Hematopoietic multipotent progenitor cell treated with erythropoietin and hydrocortisone succinate and interleukin-3 and kit ligand, for 6 days (in vitro differentiated cells): Measurements from ENCODE around the gene STARD8.

ENCODE experiments used
- DNase-seq: peaks from one replicate; pipeline ENCODE4 v3.0.0-alpha.2; 2015

The STARD8 gene

DNA sequence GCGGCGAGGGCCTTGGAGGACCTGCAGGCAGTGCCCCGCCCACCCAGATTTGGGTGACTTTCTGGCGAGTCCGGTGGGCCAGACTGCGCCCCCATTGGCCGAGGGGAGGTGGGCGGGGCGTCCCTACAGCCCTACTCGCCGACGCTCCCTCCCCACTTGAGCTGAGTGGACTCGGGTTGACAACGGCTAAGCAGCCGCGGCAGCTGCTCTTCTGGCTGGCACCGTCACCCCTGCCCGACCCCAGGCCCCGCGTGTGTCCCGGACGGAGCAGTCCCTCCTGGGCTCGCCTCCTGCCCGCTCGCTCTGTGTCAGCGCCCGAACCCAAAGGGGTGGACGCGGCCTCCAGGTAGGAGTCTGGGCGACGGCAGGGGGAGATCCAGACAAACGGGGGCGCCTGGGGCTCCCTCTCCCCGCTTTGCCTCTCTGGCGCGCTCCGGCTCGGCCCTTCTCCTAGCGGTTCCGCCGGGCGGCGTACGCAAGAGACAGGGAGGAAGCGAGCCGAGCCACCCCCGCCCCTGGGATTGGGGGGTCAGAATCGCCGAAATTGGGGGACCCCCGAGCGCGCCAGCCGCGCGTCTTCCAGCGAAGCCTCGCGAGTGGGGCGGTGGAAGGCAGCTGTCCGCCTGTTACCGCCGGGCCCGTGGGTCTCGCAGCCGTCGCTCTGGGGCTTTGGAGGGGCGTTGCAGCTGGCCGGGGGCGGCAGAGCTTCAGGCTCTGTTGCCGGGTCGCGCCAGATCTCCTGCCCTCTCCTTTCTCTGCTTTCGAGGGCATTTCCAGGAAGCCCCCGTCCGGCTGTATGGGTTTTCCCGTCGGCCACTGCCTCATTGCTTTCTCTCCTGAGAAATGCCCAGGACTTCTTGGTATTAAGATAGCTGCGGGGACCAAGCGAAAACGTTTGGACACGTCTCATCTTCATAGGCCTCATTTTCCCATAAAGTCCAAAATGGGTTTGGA is 46.3 kb downstream of the STARD8 start:
- peak; percentile 86 for DNase-seq

DNA sequence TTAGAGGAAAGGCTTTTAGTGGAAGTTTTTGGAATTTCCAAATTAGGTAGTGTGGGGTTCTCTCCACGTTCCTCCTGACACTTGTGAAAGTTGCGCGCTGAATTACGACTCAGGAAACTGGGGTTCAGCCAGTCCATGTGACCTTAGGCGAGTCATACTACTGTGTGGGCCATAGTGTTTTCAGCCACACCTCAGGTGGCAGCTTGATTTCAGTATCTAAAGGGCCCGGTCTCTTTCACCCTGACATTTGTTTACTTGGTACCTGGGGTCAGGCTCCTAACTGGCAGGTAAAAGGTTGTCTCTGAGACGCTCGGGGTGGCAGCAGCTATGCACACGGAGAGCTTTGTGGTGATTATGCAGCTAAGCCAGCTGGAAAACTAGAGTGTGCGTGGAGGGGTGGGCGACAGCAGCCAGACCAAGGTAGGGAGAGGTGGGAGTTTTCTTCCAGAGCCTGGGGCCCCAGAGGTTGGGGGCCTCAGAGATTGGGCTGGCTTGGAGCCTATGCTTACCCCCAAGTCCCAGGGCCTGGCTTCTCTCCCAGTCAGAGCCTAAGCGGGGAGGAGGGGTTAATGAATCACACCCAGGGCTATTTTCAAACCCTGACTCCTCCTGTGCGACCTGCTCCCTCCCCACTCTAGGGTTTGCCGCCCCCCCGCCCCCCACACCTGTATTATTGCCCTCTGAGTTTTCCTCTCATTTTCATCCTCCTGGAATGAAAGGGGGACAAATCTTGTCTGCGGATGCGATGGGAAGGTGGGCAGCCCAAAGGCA is 47.2 kb downstream of the STARD8 start:
- DNase-seq, result peak; percentile 44

DNA sequence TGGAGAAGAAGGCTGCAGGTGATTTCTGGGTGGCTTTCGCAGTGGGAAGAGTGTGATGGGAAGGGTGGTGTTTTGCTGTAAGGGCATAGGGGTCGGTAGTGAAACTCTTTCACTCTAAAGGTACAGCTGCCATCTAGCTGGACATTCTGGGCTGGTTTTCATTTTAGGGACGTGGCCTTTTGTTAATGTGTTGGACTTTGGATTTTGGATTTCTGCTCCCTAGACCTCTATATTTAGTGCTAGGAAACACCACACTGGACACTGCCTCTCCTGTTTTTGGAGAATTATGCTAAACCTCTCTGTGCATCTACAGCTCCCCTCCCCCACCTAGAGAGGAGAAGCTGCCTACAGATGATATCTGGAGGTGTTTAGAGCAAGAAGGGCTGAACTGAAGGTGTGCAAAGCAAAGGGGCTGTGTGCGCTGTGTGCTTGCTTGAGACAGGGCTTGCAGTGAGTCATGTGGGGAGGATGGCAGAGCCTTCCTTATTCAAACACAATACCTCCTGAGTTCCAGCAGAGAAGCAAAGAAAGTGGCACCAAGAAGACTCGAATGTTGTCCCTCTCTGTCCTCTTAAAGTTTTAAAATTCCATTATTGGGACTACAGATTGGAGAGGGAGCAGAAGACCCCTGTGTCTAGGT is 47.9 kb downstream of the STARD8 start:
- DNase-seq, result peak; percentile 25

DNA sequence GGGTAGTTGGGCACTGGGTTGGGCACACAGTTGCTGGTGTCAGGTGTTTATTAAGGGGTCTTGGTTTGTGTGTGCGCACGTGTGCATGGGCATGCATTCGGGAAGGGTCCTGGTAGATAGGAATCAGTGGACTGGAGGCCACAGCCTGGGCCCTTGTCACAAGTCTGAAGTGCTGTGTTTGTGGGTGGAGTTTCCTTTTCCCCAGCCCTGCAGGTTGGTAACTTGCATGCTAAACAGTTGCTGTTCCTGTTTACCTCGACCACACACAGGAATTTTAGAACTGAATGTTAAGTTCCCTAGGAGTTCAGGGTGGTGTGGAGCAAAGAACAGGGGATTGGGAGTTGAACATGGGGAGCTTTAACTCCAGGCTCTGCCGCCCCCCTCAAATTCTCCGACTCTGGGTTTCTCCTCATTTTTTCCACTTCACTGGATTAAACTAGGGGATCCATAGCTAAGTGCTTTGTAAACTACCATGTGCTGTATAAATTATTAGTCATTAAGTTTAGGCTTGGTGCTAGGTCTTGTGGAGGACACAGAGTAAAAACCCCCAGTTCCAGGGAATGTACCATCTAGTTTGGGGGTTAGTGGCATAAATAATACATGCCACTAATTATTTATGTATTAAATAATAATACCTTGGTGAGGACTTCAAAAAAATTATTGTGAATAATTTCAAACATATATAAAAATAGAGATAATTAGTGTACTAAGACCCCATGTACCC is 49.0 kb downstream of the STARD8 start:
- peak; percentile 44 for DNase-seq

DNA sequence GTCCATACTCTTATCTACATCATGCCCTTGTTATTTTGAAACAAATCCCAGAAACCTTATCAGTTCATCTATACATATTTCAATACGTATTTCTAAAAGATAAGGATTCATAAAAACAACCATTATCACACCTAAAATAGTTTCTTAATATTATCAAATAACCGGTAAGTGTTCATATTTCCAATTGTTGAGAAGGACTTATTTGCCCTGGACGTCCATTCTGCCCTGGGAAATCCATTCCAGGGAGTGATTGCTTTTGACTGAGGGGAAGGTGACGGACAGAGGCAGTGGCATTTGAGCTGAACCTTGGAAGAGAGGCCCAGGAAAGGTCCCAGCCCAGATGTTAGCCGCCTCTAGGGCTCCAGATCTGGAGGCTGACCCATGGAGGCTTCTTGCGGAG is 49.6 kb downstream of the STARD8 start:
- no peak for DNase-seq

DNA sequence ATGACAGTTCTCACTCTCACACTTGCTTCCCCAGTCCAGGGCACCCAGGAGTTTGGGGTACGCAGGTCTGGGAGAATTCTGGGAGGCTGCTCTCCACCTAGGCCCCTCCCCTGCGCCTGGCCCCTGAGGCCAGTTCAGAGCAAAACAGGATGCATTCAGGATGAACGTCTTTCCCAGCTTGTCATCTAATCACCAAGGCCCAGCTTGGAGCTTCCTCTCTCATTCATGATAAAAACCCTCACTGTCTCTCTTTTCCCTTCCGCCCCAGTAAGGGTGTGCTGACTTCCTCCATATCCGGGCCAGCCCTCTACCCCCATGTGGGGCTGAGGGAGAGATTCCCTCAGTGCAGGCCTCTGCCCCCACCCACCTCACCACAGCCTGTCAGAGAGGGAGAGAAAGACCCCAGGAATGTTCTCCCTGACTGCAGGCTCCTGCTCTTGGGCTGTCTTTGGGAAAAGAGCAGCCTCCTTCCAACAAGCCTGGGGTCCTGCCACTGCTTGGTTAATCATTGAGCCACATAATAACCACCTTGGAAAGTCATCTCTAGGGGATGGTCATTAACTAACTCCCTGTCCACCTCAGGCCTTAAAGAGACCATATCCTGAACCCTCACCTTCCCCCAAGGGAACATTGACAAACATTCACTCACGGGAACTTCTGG is 50.1 kb downstream of the STARD8 start:
- DNase-seq, result peak; percentile 71

DNA sequence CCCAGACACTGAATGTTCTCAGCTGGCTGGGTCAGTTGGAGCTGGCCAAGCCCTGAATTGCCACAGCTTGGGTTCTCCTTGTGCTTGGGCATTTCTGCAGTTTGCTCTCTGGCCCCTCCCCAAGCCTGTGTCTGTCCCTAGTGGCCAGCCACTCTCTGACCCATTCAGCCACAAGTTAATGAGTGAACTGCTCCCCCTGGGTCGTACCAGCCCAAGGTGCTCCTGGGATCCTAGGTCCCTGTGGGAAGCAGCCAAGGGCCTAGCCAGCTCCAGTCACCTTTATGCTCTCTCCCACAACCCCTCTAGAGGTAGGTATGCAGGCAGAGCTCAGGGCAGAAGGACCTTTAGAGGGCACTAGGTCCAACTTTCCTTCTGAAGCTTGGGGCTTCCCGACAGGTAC is 51.5 kb downstream of the STARD8 start:
- DNase-seq, result no peak

DNA sequence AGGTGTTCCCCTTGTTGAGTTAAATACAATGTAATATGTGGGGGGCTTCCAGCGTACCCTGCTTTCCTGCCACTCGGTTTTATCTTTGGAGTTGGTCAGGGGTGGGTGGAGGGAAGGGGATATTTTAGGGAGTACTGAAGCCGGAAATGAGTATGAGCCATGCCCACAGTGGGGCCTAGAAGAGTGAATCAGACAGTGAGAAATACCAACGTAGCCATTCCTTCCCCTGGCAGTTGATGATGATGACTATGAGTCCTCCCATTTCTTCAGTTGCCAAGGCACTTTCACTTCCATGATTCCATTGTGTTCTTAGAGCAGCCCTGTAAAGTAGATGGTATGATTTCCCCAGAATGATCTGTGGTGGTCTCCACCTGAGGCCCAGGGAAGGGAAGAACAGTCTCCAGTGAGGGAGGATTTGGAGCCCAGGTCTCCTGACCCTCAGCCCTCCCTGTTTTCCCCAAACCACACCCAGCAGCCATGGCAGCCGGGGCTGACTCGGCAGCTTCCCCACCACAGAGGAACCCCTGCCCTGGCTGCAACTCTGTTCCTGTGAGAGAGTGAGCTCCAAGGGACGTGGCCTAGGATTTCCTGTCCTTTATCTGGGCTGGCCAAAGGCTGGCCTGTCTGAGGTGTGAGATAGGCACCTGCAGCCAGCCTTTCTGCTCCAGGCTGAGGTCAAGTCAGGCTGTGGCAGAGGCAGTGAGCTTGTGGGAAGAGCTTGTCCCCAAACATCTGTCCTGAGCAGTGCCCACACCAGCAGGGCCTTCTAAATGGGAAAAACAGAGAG is 52.7 kb downstream of the STARD8 start:
- peak; percentile 65 for DNase-seq

DNA sequence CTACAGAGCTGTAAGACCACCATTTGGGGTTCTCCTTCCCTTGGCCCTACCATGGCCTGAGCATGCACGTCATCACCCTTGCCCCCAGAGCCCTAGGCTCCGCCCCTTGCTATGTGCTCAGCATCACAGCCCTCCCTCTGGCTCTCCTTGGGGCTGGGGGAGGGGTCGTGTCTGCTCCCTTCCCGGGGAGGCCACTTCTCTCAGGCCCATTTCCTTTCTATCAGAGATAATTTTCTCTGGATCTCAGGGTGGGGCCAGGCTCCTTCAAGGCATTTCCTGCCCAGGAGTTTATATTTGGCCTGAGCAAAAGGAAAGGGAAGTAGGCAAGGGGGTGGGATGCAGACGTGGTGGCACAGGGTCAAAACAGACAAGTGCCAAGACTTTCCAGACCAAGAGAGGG is 55.9 kb downstream of the STARD8 start:
- DNase-seq, result no peak

DNA sequence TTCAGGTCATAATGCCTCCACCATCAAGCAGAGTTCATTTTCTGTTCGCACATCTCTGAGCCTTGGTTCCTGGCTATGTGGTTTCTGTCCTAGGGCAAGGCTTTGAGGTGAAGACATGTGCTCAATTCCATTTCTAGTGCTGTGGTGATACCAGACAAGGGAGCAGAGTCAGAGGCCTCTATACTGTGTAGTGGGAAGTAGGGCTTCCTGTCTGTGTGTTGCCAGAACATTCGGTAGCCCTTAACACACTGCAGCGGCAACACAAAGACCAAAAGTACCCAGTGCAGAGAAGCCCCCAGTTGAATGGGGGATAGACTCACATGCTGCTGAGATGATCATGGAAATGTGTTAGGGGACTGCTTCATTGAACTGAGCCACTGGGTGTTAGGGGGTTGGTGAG is 56.4 kb downstream of the STARD8 start:
- no peak for DNase-seq

DNA sequence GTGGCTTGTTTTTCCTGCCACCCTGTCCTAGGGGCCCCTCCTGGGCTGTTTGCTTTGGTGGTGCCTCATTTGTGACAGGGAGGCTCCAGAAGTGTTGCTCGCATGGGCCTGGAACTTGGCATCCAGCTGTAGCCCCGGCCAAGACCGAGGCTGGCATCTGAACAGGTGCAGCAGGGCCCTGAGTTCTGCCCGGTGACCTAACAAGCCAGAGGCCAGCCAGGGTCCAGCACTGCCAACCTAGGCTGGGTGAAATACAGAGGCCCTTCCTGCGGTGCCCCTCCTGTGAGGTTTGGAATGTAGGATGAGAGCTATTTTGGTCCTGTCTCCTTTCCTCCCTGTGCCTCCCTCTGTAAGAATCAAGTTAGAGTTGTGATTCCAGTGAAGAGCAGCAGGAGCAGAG is 58.5 kb downstream of the STARD8 start:
- no peak for DNase-seq

DNA sequence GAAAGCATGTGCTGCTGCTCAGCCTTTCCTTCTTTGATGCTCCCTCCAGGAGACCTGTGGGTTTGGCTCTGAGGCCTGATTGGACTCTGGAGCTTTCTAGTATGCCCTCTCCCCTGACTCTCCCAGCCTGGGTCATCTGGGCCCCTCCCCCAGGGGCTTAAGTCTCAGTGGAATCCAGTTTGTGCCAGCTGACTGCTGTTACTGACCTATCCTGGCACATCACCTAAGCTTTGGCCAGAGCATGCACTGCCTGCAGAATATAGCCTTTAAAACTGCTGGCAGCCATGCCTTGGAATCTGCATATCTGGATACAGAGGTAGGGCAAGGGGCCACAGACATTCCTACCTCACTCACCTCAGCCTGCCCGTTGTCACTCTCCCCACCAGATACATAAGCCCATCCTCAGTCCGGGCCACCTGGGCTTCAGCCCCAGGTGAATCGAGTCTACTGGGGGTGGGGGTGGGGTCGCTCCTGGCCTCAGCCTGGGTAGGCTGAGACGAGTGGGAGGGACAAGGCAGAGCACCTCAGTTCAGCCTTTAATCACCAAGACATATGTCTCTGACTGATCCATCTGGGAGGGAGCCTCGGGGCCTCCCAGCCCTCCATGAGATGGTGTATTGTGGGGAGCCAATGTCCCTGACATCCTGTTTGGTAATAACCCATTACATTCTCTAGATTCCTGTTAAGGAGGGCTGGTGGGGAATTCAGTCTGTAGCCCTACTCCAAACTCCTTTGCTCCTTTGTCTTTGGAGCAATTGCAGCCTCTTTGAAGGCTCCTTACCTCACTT is 61.2 kb downstream of the STARD8 start:
- DNase-seq, result no peak

DNA sequence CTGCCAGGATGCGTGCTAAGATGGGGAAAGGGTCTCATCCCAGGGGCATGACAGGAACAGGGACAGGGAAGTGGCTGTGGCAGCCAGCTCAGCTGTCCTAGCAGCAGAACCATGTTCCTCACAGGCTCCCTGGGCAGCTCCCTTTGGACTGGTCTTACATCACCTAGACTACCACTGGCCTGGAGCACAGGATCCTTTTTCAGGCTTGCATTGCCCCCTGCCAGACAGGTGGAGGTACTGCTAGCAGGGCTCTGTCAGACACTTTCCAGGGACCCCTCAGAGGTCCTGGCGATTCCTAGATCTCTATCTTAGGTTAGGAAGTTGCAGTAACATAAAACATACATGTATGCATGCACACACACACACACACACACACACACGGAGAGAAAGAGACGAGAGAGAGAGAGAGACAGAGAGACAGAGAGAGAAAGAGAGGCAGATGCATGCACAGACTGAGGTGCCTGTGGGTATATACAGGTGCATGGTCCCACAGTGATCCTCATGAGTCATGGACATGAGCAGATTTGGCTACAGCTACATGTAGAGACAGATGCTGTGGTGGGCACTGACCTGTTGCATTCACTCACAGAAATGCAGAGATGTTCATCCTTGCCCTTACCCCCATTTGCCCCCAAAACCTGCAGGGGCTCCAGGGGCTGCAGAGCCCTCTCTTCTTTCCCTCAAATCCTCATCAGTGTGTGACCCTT is 63.6 kb downstream of the STARD8 start:
- no peak for DNase-seq

DNA sequence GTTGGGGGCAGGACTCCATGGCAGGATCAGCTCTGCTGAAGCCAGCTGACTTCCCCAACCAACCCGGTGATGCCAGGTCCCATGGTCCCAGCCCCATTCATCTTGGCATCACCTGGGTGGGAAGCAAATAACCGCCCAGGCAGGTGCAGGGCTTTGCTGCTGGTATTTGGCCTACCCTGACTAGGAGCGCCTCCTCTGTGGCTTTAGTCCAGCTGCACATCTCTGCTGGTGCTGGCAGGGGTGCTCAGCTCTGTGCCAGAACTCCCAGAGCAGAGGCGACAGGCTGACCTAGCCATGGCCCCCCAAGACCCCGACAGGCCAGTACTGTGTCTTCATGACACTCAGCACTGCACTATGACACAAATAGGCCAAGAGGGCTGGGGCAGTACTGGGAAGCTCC is 64.4 kb downstream of the STARD8 start:
- no peak for DNase-seq

DNA sequence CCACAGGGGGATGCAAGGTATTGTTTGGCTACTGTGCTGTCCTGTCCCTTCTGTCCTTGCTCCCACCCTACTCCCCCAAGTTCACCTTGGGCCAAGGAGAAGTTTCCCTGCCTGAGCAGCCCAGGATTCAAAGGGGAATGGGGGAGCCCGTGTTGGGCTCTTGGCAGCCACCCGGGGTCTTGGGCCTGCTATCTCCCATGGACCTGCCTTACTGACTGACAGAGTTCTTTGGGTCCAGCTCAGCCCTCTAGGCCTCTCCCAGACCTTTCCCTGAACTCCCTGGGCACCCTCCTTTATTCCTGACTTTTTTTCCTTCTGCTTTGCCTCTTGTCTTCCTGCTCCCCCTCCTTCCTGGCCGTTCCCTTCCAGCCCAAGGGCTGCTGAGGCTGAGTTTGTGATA is 67.4 kb downstream of the STARD8 start:
- no peak for DNase-seq

DNA sequence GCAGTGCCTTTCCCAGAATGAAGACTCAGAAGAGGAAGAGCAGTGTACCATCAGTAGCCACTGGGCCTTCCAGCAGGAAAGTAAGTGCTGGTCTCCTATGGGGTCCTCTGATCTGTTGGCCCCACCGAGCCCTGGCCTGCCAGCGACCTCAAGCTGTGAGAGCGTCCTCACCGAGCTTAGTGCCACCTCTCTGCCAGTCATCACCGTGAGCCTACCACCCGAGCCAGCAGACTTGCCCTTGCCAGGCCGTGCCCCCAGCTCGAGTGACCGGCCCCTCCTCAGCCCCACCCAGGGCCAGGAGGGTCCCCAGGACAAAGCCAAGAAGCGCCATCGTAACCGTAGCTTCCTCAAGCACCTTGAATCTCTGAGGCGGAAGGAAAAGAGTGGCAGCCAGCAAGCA is 69.7 kb downstream of the STARD8 start:
- no peak for DNase-seq

DNA sequence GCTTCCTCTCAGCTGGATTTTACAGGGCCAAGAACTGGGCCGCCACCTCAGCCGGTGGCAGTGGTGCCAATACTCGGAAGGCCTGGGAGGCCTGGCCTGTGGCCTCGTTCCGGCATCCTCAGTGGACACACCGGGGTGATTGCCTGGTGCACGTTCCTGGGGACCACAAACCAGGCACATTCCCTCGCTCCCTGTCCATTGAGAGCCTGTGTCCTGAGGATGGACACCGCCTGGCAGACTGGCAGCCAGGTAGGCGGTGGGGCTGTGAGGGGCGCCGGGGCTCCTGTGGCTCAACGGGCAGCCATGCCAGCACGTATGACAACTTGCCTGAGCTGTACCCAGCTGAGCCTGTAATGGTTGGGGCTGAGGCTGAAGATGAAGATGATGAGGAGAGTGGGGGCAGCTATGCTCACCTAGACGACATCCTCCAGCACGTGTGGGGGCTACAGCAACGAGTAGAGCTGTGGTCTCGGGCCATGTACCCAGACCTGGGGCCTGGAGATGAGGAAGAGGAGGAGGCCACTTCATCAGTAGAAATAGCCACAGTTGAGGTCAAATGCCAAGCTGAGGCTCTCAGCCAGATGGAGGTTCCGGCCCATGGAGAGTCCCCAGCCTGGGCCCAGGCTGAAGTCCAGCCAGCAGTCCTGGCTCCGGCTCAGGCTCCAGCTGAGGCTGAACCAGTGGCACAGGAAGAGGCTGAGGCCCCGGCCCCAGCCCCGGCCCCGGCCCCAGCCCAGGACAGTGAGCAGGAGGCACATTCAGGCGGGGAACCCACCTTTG is 70.4 kb downstream of the STARD8 start:
- DNase-seq, result no peak

DNA sequence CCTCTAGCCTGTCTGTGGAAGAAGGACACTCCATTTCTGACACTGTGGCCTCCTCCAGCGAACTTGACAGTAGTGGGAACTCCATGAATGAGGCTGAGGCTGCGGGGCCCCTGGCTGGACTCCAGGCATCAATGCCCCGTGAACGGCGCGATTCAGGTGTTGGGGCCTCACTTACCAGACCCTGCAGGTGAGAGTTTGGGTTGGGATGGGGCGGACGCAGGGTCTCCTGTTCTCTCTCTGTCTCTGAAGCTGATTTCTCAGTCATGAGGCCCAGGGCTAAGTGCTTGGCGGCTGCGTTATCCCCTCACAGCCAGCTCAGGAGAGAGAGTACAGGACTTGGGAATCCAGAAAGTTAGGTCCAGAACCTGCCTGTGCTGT is 71.0 kb downstream of the STARD8 start:
- DNase-seq, result no peak
